ENCODE results near the gene TNFRSF21.

TNFRSF21 gene

DNA sequence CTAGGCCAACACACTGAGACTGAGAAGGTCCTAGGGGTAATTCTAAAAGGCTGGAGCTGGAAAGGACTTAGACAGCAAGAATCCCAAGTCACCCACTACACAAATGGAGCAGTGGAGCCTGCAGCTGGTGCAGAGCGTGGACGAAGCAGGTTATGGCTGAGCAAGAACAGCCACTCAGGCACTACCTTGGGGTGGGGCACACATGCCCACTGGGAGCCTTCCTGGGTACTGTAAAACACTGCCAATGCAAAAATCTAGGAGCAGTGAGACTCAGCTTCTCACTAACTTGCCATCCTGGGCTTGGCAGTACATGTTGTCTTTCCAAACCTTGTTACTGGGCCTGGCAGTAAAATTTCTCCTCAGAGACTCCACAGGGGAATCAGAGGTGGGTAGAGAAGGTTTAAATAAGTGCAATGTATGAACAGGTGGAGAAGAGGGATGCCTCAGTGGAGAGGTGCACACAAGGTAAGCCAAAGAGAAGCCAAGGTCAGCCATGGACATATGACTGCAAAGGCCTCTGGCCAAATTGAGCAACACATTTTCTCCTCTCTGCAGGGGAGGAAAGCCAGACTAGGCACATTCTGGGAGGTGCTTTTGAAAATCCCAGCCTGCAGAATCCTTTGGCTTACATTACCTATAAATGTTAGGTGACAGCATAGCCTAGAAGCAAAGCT is 105.6 kb downstream of the TNFRSF21 start:
- DNase-seq = no peak

DNA sequence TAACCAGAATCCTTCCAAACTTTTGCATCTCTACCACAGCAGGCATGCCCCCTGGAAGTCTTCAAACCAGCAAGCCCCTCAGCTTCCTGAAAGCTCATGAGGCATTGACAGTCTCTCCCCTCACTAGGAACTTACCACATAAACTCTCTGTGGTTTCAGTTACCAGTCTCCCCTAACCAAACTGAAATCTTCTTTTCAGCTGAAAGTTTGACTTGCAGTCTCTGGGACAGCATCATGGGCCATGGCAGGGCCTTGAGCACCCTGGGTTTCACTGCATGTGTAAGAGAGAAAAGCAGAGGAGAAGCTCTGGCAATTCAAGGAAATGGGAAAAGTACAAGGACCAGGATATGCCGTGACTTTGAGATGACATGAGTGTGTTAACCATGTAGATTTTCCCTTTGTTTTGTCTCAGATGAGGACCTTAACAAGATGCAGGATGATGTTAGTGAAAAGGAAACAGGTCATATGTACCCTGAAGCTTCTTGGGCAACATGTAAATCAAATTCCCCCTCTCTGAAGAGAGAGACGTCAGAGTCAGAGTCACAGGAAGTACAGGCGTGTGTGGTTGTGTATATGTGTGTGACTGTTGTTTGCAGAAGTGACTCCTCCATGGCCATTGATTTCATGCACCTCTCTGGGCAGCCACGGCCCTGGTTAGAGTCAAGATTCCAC is 106.3 kb downstream of the TNFRSF21 start:
- DNase-seq = no peak

DNA sequence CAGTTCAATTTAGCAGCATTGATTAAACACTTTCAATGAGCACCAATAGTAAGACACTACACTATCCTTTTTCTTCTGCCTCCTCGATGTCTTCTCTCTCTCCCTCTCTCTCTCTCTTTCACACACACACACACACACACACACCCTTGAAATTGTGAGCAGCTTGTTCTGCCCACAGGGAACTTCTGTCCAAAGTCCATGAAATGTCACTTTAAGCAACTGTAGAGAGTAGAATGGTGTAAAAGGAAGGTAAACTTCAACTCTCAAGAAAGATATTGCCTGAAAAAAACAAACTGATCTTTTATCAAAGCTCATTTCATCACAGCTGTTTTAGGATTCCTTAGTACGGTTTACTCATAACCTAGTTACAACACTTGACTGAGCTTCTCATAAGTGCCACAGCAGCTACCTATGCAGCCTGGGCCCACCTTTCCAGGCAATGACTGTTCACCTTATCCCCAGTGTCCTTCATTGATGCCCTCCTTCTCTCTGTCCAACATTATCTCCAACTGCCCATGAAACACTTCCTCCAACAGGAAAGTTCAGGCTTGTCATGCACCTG is 107.0 kb downstream of the TNFRSF21 start:
- no peak for DNase-seq

DNA sequence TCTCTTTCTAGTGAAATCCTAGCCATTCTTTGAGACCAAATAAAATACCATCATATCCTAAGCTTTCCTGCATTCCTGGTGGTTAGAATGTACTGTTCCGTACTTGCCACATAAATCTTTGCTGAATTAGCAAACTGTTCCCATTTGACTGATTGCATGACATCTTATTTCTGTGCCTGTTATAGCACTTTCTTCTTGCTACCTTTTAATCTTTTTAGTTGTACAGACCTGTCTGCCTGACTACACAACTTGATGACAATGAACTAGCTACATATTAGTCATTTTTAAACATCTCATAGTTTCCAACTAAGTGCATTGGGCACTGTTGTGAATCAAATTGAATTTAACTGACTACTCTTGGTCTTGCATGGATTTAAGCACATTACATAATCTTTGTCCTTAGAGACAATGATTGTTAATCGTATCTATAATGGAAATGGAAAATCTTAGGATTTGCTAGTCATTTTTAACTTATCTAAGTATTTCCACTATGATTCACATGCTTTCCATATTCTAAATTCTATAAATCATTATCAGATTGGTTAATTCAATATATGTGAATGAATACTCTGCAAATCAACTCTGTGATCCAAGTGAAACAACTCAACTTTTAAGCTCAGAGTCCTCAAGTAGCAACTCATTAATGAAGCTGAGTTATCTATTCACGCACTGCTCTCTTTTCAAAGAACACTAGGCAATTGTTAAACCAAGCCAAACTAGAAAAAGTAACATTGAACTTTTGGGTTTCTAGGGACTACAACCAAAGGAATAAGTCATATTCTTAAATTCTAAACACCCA is 109.0 kb downstream of the TNFRSF21 start:
- no peak for DNase-seq

DNA sequence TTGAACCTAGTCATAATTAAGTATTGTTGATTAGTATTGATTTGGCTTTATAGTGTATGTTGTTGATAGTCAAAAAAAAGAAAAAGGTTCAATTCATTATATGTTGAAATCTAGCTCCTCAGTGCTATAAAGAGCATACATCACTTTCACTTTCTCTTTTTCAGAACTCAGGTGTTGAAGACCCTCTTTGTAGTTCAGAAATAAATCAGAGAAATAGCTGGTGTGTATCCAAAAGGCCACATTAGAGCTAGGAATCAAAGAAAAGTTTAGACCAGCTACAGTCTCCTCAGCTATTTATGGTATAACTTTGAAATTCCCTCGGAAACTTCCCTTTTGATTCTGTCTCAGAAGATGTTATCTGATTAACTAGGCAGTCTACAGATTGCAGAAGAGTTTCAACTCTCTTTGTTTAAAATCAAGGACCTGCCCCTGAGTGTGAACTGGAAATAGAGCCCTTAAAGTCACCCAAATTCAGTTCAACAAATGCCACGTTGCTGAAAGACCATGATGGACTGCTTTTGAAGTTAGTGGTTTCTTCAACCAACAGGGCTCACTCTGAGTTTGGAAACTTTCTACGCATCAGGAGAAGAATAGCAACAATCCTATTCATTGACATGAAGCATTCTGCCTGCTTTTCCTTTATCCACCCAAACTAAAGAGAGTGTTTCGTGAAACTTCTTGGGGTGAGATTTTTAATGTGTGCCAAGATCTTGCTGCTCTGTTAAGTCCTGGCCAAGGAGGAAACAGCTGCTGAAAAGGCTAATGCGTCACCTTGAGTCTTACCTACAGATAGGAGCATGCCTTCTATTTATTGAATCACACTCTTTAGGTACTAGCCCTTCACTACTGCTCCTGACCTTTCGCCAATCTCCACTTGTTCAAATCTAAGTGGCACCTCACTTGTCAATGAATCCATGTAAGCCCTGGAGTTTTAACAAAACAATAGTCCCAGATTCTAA is 111.7 kb downstream of the TNFRSF21 start:
- DNase-seq = no peak

DNA sequence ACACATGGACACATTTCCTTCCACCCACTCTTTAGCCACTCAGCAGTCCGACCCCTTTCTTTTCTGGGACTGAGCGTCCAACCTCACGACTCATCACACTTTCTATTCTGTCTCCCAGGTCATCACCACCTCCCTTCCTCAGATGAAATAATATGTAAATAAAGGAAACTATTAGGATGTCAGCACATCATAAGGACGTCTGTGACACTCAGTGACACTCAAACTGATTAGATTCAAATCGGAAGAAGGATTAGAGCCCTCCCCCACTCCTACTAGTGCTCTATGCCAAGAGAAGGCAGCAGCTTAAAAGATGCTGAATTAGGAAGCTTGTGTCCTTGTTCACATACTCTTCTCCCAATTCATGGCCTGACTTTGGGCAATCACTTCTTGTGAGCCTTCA is 113.6 kb downstream of the TNFRSF21 start:
- no peak for DNase-seq

DNA sequence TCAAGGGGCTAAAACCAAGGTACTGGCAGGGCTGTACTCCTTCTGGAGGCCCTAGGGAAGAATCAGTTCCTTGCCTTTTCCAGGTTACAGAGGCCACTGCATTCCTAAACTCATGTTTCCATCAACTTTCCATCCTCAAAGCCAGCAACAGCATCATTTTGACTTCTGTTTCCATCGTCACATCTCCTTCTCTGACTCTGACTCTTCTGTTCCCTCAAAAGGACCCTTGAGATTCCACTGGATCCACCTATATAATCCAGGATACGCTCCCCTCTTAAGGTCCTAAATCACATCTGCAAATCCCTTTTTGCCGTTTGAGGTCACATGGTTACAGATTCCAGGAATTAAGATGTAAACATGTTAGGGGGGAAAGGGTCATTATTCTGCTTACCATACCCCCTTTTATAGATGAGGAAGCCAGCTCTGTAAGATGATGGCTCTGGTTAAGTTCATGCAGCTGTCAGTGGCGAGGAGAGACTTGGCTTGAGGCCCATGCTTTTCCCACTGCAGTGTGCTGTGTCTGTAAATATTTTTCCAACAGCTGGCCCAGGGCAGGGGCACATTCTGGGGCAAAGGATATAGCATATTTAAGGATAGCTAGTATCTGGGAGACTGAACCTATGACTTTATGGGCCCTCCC is 114.6 kb downstream of the TNFRSF21 start:
- DNase-seq = no peak

DNA sequence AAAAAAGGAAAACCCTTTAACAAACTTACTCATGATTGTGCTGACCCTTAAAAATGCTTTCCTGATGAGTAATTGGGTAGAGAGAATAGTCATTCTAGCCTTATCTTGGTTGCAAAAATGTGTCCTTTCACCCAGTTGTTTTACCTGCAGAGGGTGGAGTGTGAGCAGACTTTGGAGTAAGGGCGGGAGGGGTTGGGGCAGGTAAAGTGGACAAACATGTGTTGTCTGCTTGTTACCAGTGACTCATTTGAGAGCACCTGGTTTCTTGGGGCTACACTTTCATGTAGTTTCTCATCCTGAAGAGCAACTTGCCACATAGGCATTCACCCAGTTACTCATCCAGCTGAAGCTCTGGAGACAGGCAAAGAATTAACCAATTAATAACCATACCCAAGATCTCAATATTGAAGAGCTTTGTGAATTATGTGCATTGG is 121.1 kb downstream of the TNFRSF21 start:
- no peak for DNase-seq

DNA sequence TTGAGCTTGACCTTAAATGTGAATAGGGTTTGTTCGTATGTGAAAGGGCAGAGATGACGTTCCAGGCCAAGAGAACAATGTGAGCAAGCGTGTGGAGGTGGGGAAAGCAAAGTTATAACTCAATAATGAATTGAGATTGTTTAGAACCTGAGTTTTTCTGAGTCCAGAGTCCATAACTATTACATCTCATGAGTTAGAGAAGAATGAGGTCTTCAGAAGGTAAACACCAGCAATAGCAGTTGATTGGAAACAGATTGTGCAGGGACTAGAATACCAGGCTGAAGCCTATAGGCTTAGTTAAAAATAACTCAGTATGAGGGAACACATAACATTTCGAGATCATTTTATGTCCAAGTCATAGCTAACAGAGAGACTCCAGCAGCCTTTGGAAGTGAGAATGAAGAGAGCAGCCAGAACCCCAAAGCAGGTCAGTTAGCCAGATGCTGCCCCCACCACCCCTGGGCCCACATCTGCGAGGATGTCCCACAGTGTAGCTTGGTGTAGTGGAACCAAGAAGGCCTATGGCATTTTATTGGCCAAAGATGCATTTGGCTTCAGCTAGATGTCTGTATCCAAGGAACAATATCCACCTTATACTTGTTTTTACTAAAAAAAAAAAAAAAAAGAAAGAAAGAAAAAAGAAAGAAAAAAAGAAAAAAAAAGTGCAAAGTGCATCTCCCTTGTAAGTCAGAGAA is 121.7 kb downstream of the TNFRSF21 start:
- no peak for DNase-seq

DNA sequence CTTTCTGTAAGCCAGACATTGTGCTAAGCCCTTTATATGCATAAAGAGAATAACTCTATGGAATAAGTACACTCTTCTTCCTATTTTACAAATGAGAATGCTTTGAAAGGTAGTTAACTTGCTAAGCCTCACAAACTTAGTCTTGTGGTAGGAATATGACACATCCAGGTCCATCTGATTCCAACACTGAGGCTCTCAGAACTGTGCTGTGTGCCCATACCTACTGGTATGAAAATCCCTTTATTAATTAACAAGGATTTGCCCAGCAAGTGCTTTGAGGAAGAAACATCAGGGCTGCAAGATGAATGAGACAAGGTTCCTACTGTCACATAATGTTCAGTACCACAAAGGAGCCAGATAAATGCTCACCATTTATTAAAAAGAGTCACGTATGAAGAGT is 122.6 kb downstream of the TNFRSF21 start:
- no peak for DNase-seq

DNA sequence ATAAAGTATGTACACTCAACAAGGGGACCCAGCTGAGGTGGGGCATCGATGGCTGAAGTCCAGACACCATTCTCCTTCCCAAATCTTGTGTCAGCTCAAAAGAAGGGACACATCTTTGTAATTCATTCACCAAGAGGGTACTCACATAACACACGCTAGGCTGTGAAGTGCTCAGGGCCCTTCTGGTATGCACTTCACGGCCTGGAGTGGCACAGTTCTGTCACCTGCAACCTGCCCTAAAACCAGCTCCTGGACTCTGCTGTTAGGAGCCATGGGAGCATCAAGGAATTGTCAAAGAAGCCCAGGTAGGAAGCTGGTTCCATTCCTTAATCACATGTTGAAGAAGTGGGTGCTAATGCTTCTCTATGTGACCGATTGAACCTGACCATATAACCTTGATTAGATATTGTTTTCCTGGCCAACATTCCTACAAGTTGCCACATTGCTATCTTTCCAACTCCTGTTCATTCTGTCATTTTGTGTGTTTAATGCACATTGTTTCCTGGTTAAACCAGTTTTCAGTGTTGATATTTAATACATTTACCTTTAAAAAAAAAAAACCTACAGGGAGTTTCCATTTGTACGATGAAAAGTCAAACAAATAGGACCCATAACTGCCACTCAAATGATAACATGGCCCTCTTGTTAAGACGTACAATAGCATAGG is 127.3 kb downstream of the TNFRSF21 start:
- no peak for DNase-seq

DNA sequence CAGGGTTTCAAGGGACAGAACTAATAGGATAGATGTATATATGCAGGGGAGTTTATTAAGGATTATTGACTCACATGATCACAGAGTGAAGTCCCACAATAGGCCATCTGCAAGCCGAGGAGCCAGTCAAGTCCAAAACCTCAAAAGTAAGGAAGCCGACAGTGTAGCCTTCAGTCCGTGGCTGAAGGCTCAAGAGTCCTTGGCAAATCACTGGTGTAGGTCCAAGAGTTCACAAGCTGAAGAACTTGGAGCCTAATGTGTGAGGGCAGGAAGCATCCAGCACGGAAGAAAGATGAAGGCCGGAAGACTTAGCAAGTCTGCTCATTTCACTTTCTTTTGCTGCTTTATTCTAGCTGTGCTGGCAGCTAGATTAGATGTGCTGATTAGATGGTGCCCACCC is 128.0 kb downstream of the TNFRSF21 start:
- no peak for DNase-seq
